ENCODE data around the gene ADNP. TPM values are rescaled to one million over a fixed set of nuclear protein-coding genes. Genes with fewer than 3 reads are reported as not detected.

Gene ADNP
- polyA plus RNA-seq, 2 of the 4 experiments (the other 2 are of a cell fraction): 36.7 to 37.2 TPM

- Histone ChIP-seq H3K27ac (no peak overlapping the region), H3K4me1 (peaks cover 7% of the 10 kb centered on the region; the same call in 2 of the 3 replicates), H3K4me3 (no peak overlapping the region), H3K9me3 (no peaks in the 10 kb centered on the region), H3K4me2 (no peak overlapping the region)
- 86% methylated on average over 9 of the region's 9 CpGs for WGBS (ENCODE audit: missing lambda C conversion rate)
- FAIRE-seq (no peak), ATAC-seq (no peak), DNase-seq (ENCODE audit: low read depth in 1 of 2, low spot score in 1 of 2) (no peak)
- POLR2A ChIA-PET: no interaction called here
- no peak for TF ChIP-seq RAD21 (conservative IDR thresholded peaks at IDR 0.05 in 1 of 2, IDR thresholded peaks at IDR 0.05 in 1 of 2)
- no peak for TF ChIP-seq EHF (CRISPR knock-in tag; IDR thresholded peaks at IDR 0.05)
- TF ChIP-seq ELK1 (IDR thresholded peaks at IDR 0.05; ENCODE audit: low read depth, low read length): no peak
- no peak for TF ChIP-seq USF2 (IDR thresholded peaks at IDR 0.05)
- TF ChIP-seq PBX3 (IDR thresholded peaks at IDR 0.05): no peak
- TF ChIP-seq HEYL (CRISPR knock-in tag; IDR thresholded peaks at IDR 0.05): no peak
- TF ChIP-seq EP300 (IDR thresholded peaks at IDR 0.05): no peak
- TF ChIP-seq HMGXB4 (CRISPR knock-in tag; IDR thresholded peaks at IDR 0.05; ENCODE audit: borderline replicate concordance): no peak
- no peak for TF ChIP-seq POLR2AphosphoS2 (conservative IDR thresholded peaks at IDR 0.05; ENCODE audit: low read length)
- TF ChIP-seq ESRRA (IDR thresholded peaks at IDR 0.05; ENCODE audit: borderline replicate concordance, low read length): no peak
- TF ChIP-seq BHLHE40 (IDR thresholded peaks at IDR 0.05; ENCODE audit: low read depth, low read length): no peak
- no peak for TF ChIP-seq CBX8 (IDR thresholded peaks at IDR 0.05)
- TF ChIP-seq RFX5 (IDR thresholded peaks at IDR 0.05): no peak
- TF ChIP-seq SREBF2 (IDR thresholded peaks at IDR 0.05): no peak
- CTCF ChIA-PET: interaction anchor here (0.6 to 1.2 kb wide), 4 partner anchors 12 to 181 kb away, joined by 3 read pairs; no protein-coding TSS in a partner anchor
Observed at GRCh38 chr20:50843331-50844276, 87.6 kb downstream of the ADNP start.

- ChIA-PET POLR2A (no interaction called here), CTCF (interaction anchor here (0.6 kb wide), 1 partner anchor 180 kb away, joined by 3 read pairs; no protein-coding TSS in a partner anchor)
- ATAC-seq (no peak), FAIRE-seq (no peak), DNase-seq (ENCODE audit: low read depth in 1 of 2, low spot score in 1 of 2) (no peak)
- Histone ChIP-seq H3K4me1 (peaks cover 7% of the 10 kb centered on the region; the same call in 2 of the 3 replicates), H3K4me2 (no peak overlapping the region), H3K4me3 (no peak overlapping the region), H3K27ac (no peak overlapping the region), H3K9me3 (no peaks in the 10 kb centered on the region)
- TF ChIP-seq RAD21 (conservative IDR thresholded peaks at IDR 0.05 in 1 of 2, IDR thresholded peaks at IDR 0.05 in 1 of 2) (no peak), HOXA7 (CRISPR knock-in tag; IDR thresholded peaks at IDR 0.05) (no peak)
- 86% methylated on average over 5 of the region's 5 CpGs for WGBS (ENCODE audit: missing lambda C conversion rate)
Observed at GRCh38 chr20:50842821-50843220, 88.4 kb downstream of the ADNP start.

Small RNAs within 50 kb of the gene (small RNA-seq; reads per million reads assigned to genes)
- gene TMSB4XP6: 0 reads per million in 6 experiments

Other genes starting within 250 kb of the ADNP start
- gene RIPOR3, start 239.9 kb downstream of the ADNP start, polyA plus RNA-seq (2011; rRNA removed): 0.03 TPM in 1 of 2 replicates, not detected in the other
- gene RIPOR3, start 239.9 kb downstream of the ADNP start, polyA plus RNA-seq (2017; fragmentation: RNase III; extraction: RNeasy Plus Mini Kit Qiagen cat#74134 plus additional on column Dnase treatment): 0.05 to 0.06 TPM in 2 of 3 replicates, not detected in the other
- gene PARD6B, start 199.9 kb downstream of the ADNP start, polyA plus RNA-seq (2011; rRNA removed): 6.2 and 6.4 TPM in 2 replicates
- gene PARD6B, start 199.9 kb downstream of the ADNP start, polyA plus RNA-seq (2017; fragmentation: RNase III; extraction: RNeasy Plus Mini Kit Qiagen cat#74134 plus additional on column Dnase treatment): 2.7 to 3.1 TPM (median 2.8 TPM) in 3 replicates
- 15.5 and 16.9 TPM in 2 replicates for gene BCAS4, start 136.4 kb downstream of the ADNP start, polyA plus RNA-seq (2011; rRNA removed)
- 45.9 to 48.4 TPM (median 46.6 TPM) in 3 replicates for gene BCAS4, start 136.4 kb downstream of the ADNP start, polyA plus RNA-seq (2017; fragmentation: RNase III; extraction: RNeasy Plus Mini Kit Qiagen cat#74134 plus additional on column Dnase treatment)
- gene DPM1, start 27.1 kb upstream of the ADNP start, polyA plus RNA-seq (2011; rRNA removed): 49.0 and 104 TPM in 2 replicates
- gene DPM1, start 27.1 kb upstream of the ADNP start, polyA plus RNA-seq (2017; fragmentation: RNase III; extraction: RNeasy Plus Mini Kit Qiagen cat#74134 plus additional on column Dnase treatment): 106 to 120 TPM (median 114 TPM) in 3 replicates
- gene MOCS3, start 27.4 kb upstream of the ADNP start, polyA plus RNA-seq (2011; rRNA removed): 4.4 and 4.8 TPM in 2 replicates
- 5.3 to 6.0 TPM (median 5.7 TPM) in 3 replicates for gene MOCS3, start 27.4 kb upstream of the ADNP start, polyA plus RNA-seq (2017; fragmentation: RNase III; extraction: RNeasy Plus Mini Kit Qiagen cat#74134 plus additional on column Dnase treatment)
- 8.5 and 9.7 TPM in 2 replicates for gene KCNG1, start 91.7 kb upstream of the ADNP start, polyA plus RNA-seq (2011; rRNA removed)
- 11.3 to 13.7 TPM (median 12.3 TPM) in 3 replicates for gene KCNG1, start 91.7 kb upstream of the ADNP start, polyA plus RNA-seq (2017; fragmentation: RNase III; extraction: RNeasy Plus Mini Kit Qiagen cat#74134 plus additional on column Dnase treatment)